Naive thymus-derived CD8-positive, alpha-beta T cell (primary cell): ENCODE data around the gene NME7. TPM values are rescaled to one million over a fixed set of nuclear protein-coding genes. Genes with fewer than 3 reads are reported as not detected.

Experiments used
- ATAC-seq, 2 donors: fragments of 150-1000 bp; cut with Tn5 transposase in 1 of 2; sonication (Bioruptor Pico), chemical (Tn5 transposase) in 1 of 2; 1 replicate in 1 of 2; 2 replicates in 1 of 2; pipeline ENCODE4 v1.10.0; 2021; ENCODE audit warnings: mild to moderate bottlenecking in 2 of 2, moderate library complexity in 2 of 2
- POLR2A ChIA-PET: fragments of 350-600 bp; sonication (Branson Sonifier 250); formaldehyde crosslinking; loops from one replicate; lab custom pipeline; 2021; ENCODE audit warnings: antibody characterized with exemption; lab: Charles Lee
- DNase-seq, 10 donors: peaks; one replicate each; pipeline versions ENCODE4 v3.0.0 to v3.0.0-alpha.2; 2020 to 2022
- H3K27ac Mint-ChIP-seq, 10 donors: one replicate each; pipeline ENCODE4 v1.8.0; 2020 to 2022; ENCODE audit warnings: mild to moderate bottlenecking in 10 of 10, mixed read lengths in 10 of 10, moderate library complexity in 4 of 10, inconsistent platforms in 1 of 10
- H3K27me3 Mint-ChIP-seq, 5 donors: one replicate each; pipeline ENCODE4 v1.8.0; 2021 to 2022; ENCODE audit warnings: mixed read lengths in 5 of 5
- H3K36me3 Mint-ChIP-seq, 3 donors: one replicate each; pipeline ENCODE4 v1.8.0; 2020 to 2022; ENCODE audit warnings: mixed read lengths in 3 of 3, mild to moderate bottlenecking in 2 of 3, inconsistent platforms in 1 of 3
- H3K4me1 Mint-ChIP-seq, 4 donors: one replicate each; pipeline ENCODE4 v1.8.0; 2021 to 2022; ENCODE audit warnings: mixed read lengths in 4 of 4
- H3K4me3 Mint-ChIP-seq, 10 donors: one replicate each; pipeline ENCODE4 v1.8.0; 2020 to 2022; ENCODE audit warnings: mild to moderate bottlenecking in 10 of 10, mixed read lengths in 10 of 10, moderate library complexity in 6 of 10, inconsistent platforms in 1 of 10
- H3K9me3 Mint-ChIP-seq, 9 donors: one replicate each; pipeline ENCODE4 v1.8.0; 2020 to 2022; ENCODE audit warnings: mixed read lengths in 9 of 9, mild to moderate bottlenecking in 3 of 9, inconsistent platforms in 1 of 9, moderate library complexity in 1 of 9
- polyA plus RNA-seq, 3 donors: library from polyadenylated mRNA; unstranded; fragments of 300-500 nt; fragmentation: Illumina TruSeq; gene quantifications; one replicate each; pipeline ENCODE4 v1.2.3, GENCODE V29; 2021
- total RNA-seq, 8 experiments: library from RNA in 2 of 8; stranded (reverse) in 2 of 8; gene quantifications; one replicate each; pipeline ENCODE4 v1.2.3 and lab custom pipeline; 2021 to 2026

The NME7 gene
- total and polyA plus RNA-seq, 5 experiments from 2014 or later = 13.2 to 29.9 (median 18.0) TPM

DNA sequence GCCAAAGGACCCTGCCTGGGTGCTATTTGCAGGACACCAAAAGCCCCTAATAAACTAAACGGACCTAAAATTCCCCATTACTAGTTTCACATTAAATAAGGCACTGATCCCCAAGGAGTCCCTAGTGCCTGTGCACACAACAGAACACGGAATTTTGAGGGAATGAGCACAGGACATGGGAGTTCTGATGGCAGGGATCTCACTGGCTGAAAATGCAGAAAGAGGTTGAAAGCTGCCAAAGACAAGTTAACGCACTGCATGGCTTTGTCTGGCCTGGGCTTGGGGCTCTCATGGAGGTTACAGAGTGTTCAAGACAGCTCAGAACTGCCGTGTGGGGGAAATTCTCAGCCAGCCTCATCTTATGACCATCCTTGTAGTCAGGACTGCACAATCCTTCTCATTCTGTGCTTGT lies 276.7 kb downstream of the NME7 start:
- Mint-ChIP-seq H3K27ac (no peak overlapping the region), H3K4me1 (peaks cover 8 to 28% (median 15%) of the 10 kb centered on the region in 4 donors), H3K27me3 (peaks cover 0 to 2% (median 0%) of the 10 kb centered on the region in 5 donors), H3K4me3 (no peak overlapping the region), H3K36me3 (peaks cover 0 to 3% (median 0%) of the 10 kb centered on the region in 3 donors), H3K9me3 (peaks cover 0 to 2% (median 0%) of the 10 kb centered on the region in 9 donors)
- POLR2A ChIA-PET = no interaction called here
- DNase-seq (no peak), ATAC-seq (no peak)

DNA sequence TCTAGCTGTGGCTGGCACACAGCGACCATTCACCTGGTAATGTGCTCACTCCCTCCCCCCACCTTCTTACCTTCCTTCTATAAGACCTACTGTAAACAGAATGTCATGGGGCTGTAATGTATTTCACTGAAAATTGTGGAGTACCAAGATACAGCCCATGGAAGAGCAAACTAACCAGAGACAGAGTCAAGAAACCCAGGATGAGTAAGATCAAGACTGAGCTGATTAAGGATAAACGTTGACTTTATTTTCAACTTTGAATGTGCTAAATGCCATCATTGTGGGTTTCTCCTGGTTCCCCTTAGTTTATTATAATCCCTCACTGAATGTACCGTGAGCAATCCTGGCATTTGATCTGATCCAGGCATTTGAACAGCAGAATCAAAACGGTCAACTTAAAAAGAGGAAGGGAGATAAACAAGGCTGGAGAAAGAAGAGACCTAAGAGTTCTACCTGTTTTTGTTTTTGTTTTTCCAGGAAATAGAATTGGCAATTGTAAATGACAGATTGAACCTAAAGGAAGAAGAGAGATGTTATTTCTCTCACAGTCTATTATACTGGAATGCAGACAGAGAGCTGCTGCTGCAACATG lies 277.2 kb downstream of the NME7 start:
- ATAC-seq = no peak
- POLR2A ChIA-PET = no interaction called here

DNA sequence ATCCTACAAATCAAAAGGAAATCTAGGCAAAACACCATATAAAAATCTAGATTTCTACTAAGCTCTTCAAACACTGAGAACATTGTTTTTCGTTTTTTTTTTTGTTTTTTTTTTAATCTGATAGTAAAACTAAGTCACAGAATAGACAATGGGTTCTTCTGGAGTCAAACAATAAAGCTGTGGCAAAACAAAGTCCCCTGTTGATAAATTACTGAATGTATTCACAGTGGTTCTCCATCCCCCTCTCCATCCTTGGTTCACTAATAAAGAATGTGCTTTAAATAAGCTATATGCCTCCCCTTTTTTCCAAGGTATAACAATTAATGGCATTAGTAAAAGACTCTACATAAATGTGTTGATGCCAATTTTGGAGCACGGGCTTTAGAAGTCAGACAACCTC lies 277.8 kb downstream of the NME7 start:
- peaks cover 0 to 3% (median 0%) of the 10 kb centered on the region in 3 donors for H3K36me3 Mint-ChIP-seq
- no peak for DNase-seq
- peak overlapping the region in 1 of 10 donors; percentile 3 for H3K4me3 Mint-ChIP-seq
- H3K4me1 Mint-ChIP-seq = peaks cover 8 to 28% (median 15%) of the 10 kb centered on the region in 4 donors
- no peaks in the 10 kb centered on the region for H3K27me3 Mint-ChIP-seq
- no peak overlapping the region for H3K27ac Mint-ChIP-seq
- POLR2A ChIA-PET = no interaction called here
- no peaks in the 10 kb centered on the region for H3K9me3 Mint-ChIP-seq
- ATAC-seq = no peak

More for the DNA sequence above, 277.2 kb downstream of the NME7 start:
- Mint-ChIP-seq H3K9me3 (no peaks in the 10 kb centered on the region), H3K36me3 (peaks cover 0 to 3% (median 0%) of the 10 kb centered on the region in 3 donors), H3K4me1 (peaks cover 8 to 28% (median 15%) of the 10 kb centered on the region in 4 donors), H3K27me3 (no peaks in the 10 kb centered on the region), H3K27ac (no peak overlapping the region), H3K4me3 (no peak overlapping the region)
- peak in 1 of 10 donors; percentile 12 for DNase-seq

DNA sequence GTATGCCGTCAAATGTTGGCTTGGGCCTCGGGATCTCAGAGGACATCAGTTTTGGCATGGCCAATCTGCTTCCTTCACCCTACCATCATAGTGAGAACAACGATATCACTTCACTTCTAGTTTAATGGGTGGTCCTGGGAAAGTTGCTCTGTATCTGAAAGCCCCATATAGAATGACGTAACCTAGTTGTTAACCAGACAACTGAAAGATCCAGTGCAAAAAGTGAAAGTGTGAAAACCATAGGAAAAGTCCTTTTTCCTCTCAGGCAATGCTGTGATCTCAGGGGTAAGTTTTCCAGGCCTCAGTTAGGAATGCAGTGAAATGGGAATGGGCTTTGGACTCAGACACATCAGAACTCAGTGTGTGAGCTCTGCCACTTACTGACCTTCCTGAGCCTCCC lies 279.7 kb downstream of the NME7 start:
- peaks cover 6 to 15% (median 9%) of the 10 kb centered on the region in 4 donors for H3K4me1 Mint-ChIP-seq
- H3K27me3 Mint-ChIP-seq = no peaks in the 10 kb centered on the region
- ATAC-seq (no peak), DNase-seq (no peak)
- POLR2A ChIA-PET = no interaction called here
- peaks cover 0 to 3% (median 0%) of the 10 kb centered on the region in 3 donors for H3K36me3 Mint-ChIP-seq
- H3K4me3 Mint-ChIP-seq = no peak overlapping the region
- no peaks in the 10 kb centered on the region for H3K9me3 Mint-ChIP-seq
- H3K27ac Mint-ChIP-seq = no peak overlapping the region

DNA sequence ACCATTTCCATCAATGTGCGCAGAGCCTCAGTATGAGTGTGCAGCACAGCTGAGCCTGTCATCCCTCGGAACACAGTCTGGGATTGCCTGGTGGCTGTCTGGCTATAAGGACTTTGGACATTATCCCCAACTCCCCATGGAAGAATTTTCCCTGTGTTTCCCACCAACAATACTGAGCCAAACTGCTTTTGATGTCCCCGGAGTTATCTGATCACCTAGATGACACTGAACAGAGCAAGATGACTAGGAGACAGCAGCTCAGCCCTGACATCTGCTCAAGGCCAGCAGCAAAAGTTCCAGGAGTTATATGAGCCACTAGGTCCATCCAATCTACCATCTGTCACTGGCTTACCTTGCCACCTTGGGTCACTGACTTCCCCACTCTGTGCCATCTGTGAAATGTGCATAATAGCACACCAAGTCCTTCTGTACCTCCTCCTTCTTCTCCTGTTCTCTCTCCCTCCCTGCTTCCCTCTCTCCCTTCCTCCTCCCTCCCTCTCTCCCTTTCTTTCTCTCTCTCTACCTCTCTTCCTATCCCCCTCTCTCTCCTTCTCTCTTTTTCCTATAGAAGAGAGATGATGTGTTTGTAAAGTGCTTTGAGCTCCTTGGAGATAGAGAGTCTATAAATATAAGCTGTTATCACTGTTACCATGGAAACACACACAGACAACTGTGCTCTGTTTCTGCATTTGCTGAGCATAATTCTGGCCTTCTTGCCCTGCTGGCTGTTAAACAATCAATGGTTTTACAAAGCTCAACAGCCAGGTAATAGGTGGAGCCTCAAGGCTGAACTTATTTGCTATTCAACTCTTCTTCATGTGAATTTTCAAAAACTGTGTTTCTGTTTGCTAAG lies 280.8 kb downstream of the NME7 start:
- peak; percentile 54 to 72 for ATAC-seq

DNA sequence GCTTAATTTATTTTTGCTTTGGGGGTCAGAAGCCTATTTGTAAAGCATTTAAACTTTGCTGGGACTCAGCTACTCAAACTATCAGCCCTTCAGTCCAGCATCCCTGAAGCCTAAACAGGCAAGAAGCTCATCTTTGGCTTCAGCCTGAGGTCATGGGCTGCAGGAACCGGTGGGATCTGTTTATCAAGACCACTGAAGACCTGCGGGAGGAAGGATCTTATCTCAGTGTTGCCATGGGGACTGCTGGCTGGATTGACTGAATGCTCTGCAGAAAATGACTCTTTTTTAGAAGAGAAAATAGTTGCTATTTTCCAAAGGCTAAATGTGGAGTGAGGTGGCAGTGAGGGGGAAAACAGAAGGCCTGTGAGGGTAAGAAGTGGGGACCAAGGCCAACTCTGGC lies 281.7 kb downstream of the NME7 start:
- Mint-ChIP-seq H3K27ac (peak overlapping the region in 1 of 10 donors; percentile 70), H3K4me3 (no peak overlapping the region), H3K27me3 (no peaks in the 10 kb centered on the region), H3K9me3 (no peaks in the 10 kb centered on the region), H3K36me3 (peaks cover 0 to 3% (median 0%) of the 10 kb centered on the region in 3 donors), H3K4me1 (peaks cover 6 to 15% (median 9%) of the 10 kb centered on the region in 4 donors)
- no peak for ATAC-seq
- POLR2A ChIA-PET = no interaction called here
- no peak for DNase-seq

More for the DNA sequence above, 280.8 kb downstream of the NME7 start:
- peaks cover 0 to 3% (median 0%) of the 10 kb centered on the region in 3 donors for H3K36me3 Mint-ChIP-seq
- H3K4me1 Mint-ChIP-seq = peaks cover 6 to 15% (median 9%) of the 10 kb centered on the region in 4 donors
- H3K27ac Mint-ChIP-seq = peak overlapping the region in 4 of 10 donors; percentile 6 to 88 (median 43)
- POLR2A ChIA-PET = no interaction called here
- H3K27me3 Mint-ChIP-seq = no peaks in the 10 kb centered on the region
- H3K9me3 Mint-ChIP-seq = no peaks in the 10 kb centered on the region
- DNase-seq = peak in 2 of 10 donors; percentile 16 to 40
- H3K4me3 Mint-ChIP-seq = no peak overlapping the region

Other genes with a start within 250 kb of the NME7 start
- 10 to 100 TPM; 17.5 to 19.6 TPM for gene BLZF1, start 398 bp upstream of the NME7 start, total RNA-seq
- gene BLZF1, start 398 bp upstream of the NME7 start, polyA plus RNA-seq = 10 to 100 TPM in 1 of 3 donors, 1 to 10 TPM in 2; 8.2 to 10.4 (median 9.5) TPM
- gene CCDC181, start 59.7 kb upstream of the NME7 start, total RNA-seq = not detected
- under 1 TPM in 1 of 3 donors, not detected in 2; 0.14 TPM for gene CCDC181, start 59.7 kb upstream of the NME7 start, polyA plus RNA-seq
- gene SLC19A2, start 118.1 kb upstream of the NME7 start, total RNA-seq = 1 to 10 TPM; 5.4 TPM
- gene SLC19A2, start 118.1 kb upstream of the NME7 start, polyA plus RNA-seq = under 1 TPM; 0.19 to 0.29 (median 0.24) TPM
- under 1 TPM; 0.16 to 0.19 TPM for gene F5, start 218.7 kb upstream of the NME7 start, total RNA-seq
- gene F5, start 218.7 kb upstream of the NME7 start, polyA plus RNA-seq = under 1 TPM in 2 of 3 donors, not detected in 1; 0.23 to 0.91 TPM